Naive thymus-derived CD4-positive, alpha-beta T cell (primary cell): ENCODE results near the gene CDK2AP2. TPM values are rescaled to one million over a fixed set of nuclear protein-coding genes. Genes with fewer than 3 reads are reported as not detected.

Source experiments
- ATAC-seq: fragments of 150-1000 bp; cut with Tn5 transposase; 2 replicates; pipeline ENCODE4 v1.10.0; 2021; ENCODE audit warnings: mild to moderate bottlenecking, moderate library complexity
- CTCF ChIA-PET: fragments of 350-600 bp; sonication (Branson Sonifier 250); formaldehyde crosslinking; loops from one replicate; lab custom pipeline; 2021; ENCODE audit warnings: antibody characterized with exemption; lab: Charles Lee
- POLR2A ChIA-PET: fragments of 350-600 bp; sonication (Branson Sonifier 250); formaldehyde crosslinking; loops from one replicate; lab custom pipeline; 2021; ENCODE audit warnings: antibody characterized with exemption, inconsistent platforms; lab: Charles Lee
- DNase-seq, 9 donors: peaks; one replicate each; pipeline versions ENCODE4 v3.0.0 to v3.0.0-alpha.2; 2020 to 2022; ENCODE audit warnings: mixed read lengths in 1 of 9
- H3K27ac ChIP-seq: one replicate; pipeline ENCODE4 v1.7.0; 2013; ENCODE audit warnings: mild to moderate bottlenecking, low read depth, low read length, moderate library complexity
- H3K27me3 ChIP-seq, 2 donors: one replicate each; pipeline ENCODE4 v1.7.0; 2013; ENCODE audit warnings: low read length in 2 of 2, mild to moderate bottlenecking in 2 of 2, moderate library complexity in 2 of 2; ENCODE audit not compliant: control insufficient read depth in 2 of 2, insufficient read depth in 2 of 2
- H3K36me3 ChIP-seq, 3 experiments: 1 replicate in 2 of 3; 2 replicates in 1 of 3; pipeline ENCODE4 v1.7.0; 2013; ENCODE audit warnings: low read length in 3 of 3, mild to moderate bottlenecking in 3 of 3, moderate library complexity in 1 of 3; ENCODE audit not compliant: insufficient read depth in 3 of 3, control insufficient read depth in 2 of 3
- H3K4me1 ChIP-seq, 2 donors: one replicate each; pipeline ENCODE4 v1.7.0; 2013; ENCODE audit warnings: low read length in 2 of 2, mild to moderate bottlenecking in 2 of 2, moderate library complexity in 1 of 2; ENCODE audit not compliant: control insufficient read depth in 2 of 2, insufficient read depth in 2 of 2
- H3K4me3 ChIP-seq: 2 replicates; pipeline ENCODE4 v1.7.0; 2013; ENCODE audit warnings: mild to moderate bottlenecking, low read length
- H3K9me3 ChIP-seq, 3 experiments: 1 replicate in 2 of 3; 2 replicates in 1 of 3; pipeline ENCODE4 v1.7.0; 2013; ENCODE audit warnings: low read length in 3 of 3; ENCODE audit not compliant: control insufficient read depth in 2 of 3
- H3K27ac Mint-ChIP-seq, 9 donors: one replicate each; pipeline ENCODE4 v1.8.0; 2020 to 2022; ENCODE audit warnings: mixed read lengths in 9 of 9, mild to moderate bottlenecking in 8 of 9, moderate library complexity in 5 of 9, inconsistent platforms in 2 of 9
- H3K27me3 Mint-ChIP-seq, 5 donors: one replicate each; pipeline ENCODE4 v1.8.0; 2021 to 2022; ENCODE audit warnings: mixed read lengths in 5 of 5, mild to moderate bottlenecking in 1 of 5
- H3K36me3 Mint-ChIP-seq, 5 donors: one replicate each; pipeline ENCODE4 v1.8.0; 2020 to 2022; ENCODE audit warnings: mixed read lengths in 5 of 5, mild to moderate bottlenecking in 3 of 5, inconsistent platforms in 1 of 5
- H3K4me1 Mint-ChIP-seq, 7 donors: one replicate each; pipeline ENCODE4 v1.8.0; 2020 to 2022; ENCODE audit warnings: mixed read lengths in 7 of 7, mild to moderate bottlenecking in 3 of 7, inconsistent platforms in 1 of 7
- H3K4me3 Mint-ChIP-seq, 10 donors: one replicate each; pipeline ENCODE4 v1.8.0; 2020 to 2022; ENCODE audit warnings: mild to moderate bottlenecking in 10 of 10, mixed read lengths in 10 of 10, moderate library complexity in 6 of 10, inconsistent platforms in 2 of 10
- H3K9me3 Mint-ChIP-seq, 11 donors: one replicate each; pipeline ENCODE4 v1.8.0; 2020 to 2022; ENCODE audit warnings: mixed read lengths in 11 of 11, mild to moderate bottlenecking in 4 of 11, inconsistent platforms in 1 of 11, moderate library complexity in 1 of 11
- intact Hi-C, 2 donors: fragments of 100-400 bp; cut with micrococcal nuclease; formaldehyde crosslinking; loops; one replicate each; pipeline ENCODE4 v1.15.1; 2023
- polyA plus RNA-seq, 2 donors: library from polyadenylated mRNA; unstranded; fragments of 300-500 nt; fragmentation: Illumina TruSeq; gene quantifications; one replicate each; pipeline ENCODE4 v1.2.3, GENCODE V29; 2021
- total RNA-seq, 6 experiments: library from RNA in 5 of 6; stranded (reverse) in 5 of 6; gene quantifications; 1 replicate in 5 of 6; 2 replicates in 1 of 6; pipeline ENCODE4 v1.2.3 and lab custom pipeline; 2021 to 2026

The CDK2AP2 gene
- total and polyA plus RNA-seq, 7 experiments from 2014 or later = 31.0 to 168 (median 64.5) TPM

DNA sequence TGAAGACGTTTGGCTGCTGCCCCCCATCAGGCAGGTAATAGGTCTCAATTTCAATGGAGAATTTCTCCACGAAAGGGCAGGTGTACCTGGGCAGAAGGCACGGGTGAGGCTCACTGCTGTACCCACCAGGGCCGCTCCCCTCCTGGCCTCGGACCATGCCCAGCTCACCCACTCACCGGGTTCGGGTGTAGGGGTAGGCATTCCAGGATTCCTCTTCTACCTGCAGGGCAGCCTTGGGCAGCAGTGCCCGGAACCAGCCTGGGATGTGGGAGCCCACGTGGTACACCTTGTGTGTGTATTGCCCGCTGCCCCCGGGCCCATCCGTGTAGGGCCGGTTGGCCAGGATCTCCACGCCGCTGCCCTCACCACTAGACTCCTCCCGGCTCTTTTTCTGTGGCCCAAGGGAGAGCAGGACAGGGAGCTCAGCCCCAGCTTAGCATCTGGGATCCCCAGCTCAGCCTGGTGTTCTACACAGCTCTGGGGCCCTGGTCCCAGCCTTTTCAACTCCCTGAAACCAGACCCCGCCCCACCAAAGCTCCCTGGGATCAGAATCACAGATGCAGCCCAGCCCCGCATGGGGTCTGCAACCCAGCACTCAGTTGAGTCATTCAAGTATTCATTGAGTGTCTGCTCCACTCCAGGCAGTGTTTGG is 5.5 kb downstream of the CDK2AP2 start:
- Histone ChIP-seq H3K36me3 (peaks cover 0 to 55% (median 6%) of the 10 kb centered on the region in 3 experiments), H3K27me3 (no peaks in the 10 kb centered on the region), H3K27ac (no peak overlapping the region), H3K9me3 (no peaks in the 10 kb centered on the region), H3K4me3 (no peak overlapping the region), H3K4me1 (peaks cover 31 to 34% of the 10 kb centered on the region in 2 donors)
- ATAC-seq (no peak), DNase-seq (no peak)
- peaks cover 28 to 45% (median 43%) of the 10 kb centered on the region in 7 donors for H3K4me1 Mint-ChIP-seq
- H3K4me3 Mint-ChIP-seq = peak overlapping the region; percentile 48 to 95 (median 76)
- no peaks in the 10 kb centered on the region for H3K27me3 Mint-ChIP-seq
- H3K27ac Mint-ChIP-seq = peak overlapping the region in 7 of 9 donors; percentile 60 to 80 (median 72)
- POLR2A ChIA-PET = interaction anchor here (0.8 to 5.0 kb wide), 7 partner anchors 9 to 102 kb away, joined by 3 to 28 read pairs (median 3); partner anchors contain the start of genes AIP and PPP1CA
- H3K36me3 Mint-ChIP-seq = peaks cover 8 to 34% (median 11%) of the 10 kb centered on the region in 5 donors
- intact Hi-C loops = no loop called here
- CTCF ChIA-PET = interaction anchor here (0.5 to 1.0 kb wide), 2 partner anchors 110 to 111 kb away, joined by 3 read pairs; no protein-coding TSS in a partner anchor
- H3K9me3 Mint-ChIP-seq = peaks cover 0 to 3% (median 0%) of the 10 kb centered on the region in 11 donors

DNA sequence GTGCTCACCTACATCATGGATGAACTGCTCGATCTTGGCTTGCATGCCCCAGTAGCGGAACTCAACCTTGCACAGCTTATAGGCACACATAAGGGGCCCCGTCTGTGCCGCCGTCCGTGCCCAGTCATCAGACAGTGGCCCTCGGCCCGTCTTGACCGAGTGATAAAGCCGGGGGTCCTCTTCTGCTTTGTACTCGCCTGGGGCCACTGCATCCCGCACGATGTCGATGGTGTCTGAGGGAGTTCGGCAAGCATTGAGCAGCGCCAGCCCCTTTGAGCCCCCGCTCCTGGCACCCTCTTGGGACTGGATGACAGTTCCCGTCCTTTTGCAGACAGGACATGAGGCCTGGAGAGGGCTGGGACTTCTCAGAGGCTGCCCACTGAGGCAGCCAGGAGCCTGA is 6.1 kb downstream of the CDK2AP2 start:
- intact Hi-C loops = no loop called here
- peaks cover 25 to 28% of the 10 kb centered on the region in 2 donors for H3K4me1 ChIP-seq
- H3K27me3 ChIP-seq = no peaks in the 10 kb centered on the region
- Mint-ChIP-seq H3K4me3 (peak overlapping the region in 1 of 10 donors; percentile 38), H3K9me3 (peaks cover 0 to 3% (median 0%) of the 10 kb centered on the region in 11 donors), H3K27me3 (no peaks in the 10 kb centered on the region), H3K27ac (no peak overlapping the region), H3K4me1 (peaks cover 23 to 40% (median 37%) of the 10 kb centered on the region in 7 donors), H3K36me3 (peaks cover 8 to 30% (median 11%) of the 10 kb centered on the region in 5 donors)
- no peak overlapping the region for H3K4me3 ChIP-seq
- peaks cover 0 to 56% (median 6%) of the 10 kb centered on the region in 3 experiments for H3K36me3 ChIP-seq
- ChIA-PET POLR2A (interaction anchor here (0.8 to 5.0 kb wide), 7 partner anchors 9 to 101 kb away, joined by 3 to 28 read pairs (median 3); partner anchors contain the start of genes AIP and PPP1CA), CTCF (interaction anchor here (1.0 kb wide), 1 partner anchor 111 kb away, joined by 3 read pairs; no protein-coding TSS in a partner anchor)
- DNase-seq (no peak), ATAC-seq (no peak)
- H3K9me3 ChIP-seq = no peaks in the 10 kb centered on the region
- no peak overlapping the region for H3K27ac ChIP-seq

DNA sequence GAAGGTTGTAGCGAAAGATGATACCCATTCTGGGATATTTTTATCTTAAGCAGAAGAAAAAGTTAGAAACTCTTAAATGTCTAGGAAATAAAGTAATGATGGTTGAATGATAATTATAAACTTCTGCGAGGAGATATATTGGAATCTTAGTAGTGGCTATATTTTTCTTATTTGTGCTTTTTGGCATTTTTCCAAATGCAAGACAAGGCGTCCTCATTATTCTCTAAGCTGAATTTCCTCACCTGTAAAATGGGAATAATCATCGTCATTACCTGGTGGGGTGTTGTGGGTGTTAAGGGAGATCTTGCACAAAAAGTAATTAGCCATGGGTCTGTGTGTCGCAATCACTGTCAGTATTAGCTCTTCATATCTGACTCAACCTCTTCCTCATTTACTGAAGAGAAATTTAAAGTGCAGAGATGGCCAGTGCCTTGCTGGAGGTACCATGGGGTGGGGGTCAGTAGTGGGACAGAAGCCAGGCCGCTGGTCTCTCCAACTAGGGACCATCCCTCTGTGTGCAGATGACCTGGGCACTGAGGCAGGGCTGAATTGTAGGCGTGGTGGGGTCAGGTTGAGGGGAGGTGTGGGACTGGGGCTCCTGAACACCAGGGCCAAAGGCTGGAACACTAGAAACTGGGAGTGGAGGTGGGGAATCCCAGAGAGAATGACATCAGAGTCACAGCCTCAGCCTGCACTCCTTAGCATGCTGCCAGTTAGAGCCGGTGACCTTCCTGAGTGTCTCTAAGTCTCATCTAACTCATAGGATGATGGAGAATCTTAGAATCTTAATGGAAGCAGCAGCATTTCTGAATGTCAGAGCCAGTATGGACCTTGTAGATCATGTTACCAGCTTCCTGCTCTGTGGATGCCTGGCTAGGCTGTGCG is 6.9 kb downstream of the CDK2AP2 start:
- H3K27ac Mint-ChIP-seq = peak overlapping the region in 5 of 9 donors; percentile 10 to 74 (median 49)
- peaks cover 0 to 60% (median 6%) of the 10 kb centered on the region in 3 experiments for H3K36me3 ChIP-seq
- no peak overlapping the region for H3K4me3 ChIP-seq
- CTCF ChIA-PET = no interaction called here
- H3K4me3 Mint-ChIP-seq = peak overlapping the region in 1 of 10 donors; percentile 68
- H3K9me3 ChIP-seq = no peaks in the 10 kb centered on the region
- H3K36me3 Mint-ChIP-seq = peaks cover 8 to 25% (median 11%) of the 10 kb centered on the region in 5 donors
- DNase-seq (no peak), ATAC-seq (no peak)
- H3K4me1 ChIP-seq = peaks cover 17 to 20% of the 10 kb centered on the region in 2 donors
- no peak overlapping the region for H3K27ac ChIP-seq
- POLR2A ChIA-PET = interaction anchor here (0.8 to 1.7 kb wide), 4 partner anchors 8 to 18 kb away, joined by 3 to 9 read pairs (median 3); partner anchors contain the start of gene AIP
- peaks cover 16 to 32% (median 30%) of the 10 kb centered on the region in 7 donors for H3K4me1 Mint-ChIP-seq
- H3K27me3 ChIP-seq = no peaks in the 10 kb centered on the region
- intact Hi-C loops = no loop called here
- H3K27me3 Mint-ChIP-seq = no peaks in the 10 kb centered on the region
- peaks cover 0 to 3% (median 0%) of the 10 kb centered on the region in 11 donors for H3K9me3 Mint-ChIP-seq

DNA sequence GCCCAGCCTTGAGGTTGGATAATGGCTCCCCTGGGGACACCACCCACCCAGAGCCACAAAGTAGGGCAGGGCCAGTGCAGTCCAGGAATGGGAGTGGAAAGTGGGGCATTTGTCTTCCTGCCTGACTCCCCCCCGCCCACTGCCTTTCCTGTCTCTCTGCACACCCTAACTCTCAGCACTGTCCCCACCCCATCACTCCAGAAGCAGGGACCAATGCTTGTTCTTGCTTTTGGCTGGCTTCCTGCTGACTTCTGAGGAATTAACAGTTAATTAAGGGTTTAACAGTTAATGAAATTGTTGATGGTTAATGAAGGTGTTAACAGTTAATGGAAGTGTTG is 7.5 kb downstream of the CDK2AP2 start:
- H3K4me1 Mint-ChIP-seq = peaks cover 11 to 28% (median 24%) of the 10 kb centered on the region in 7 donors
- peak overlapping the region in 1 of 9 donors; percentile 74 for H3K27ac Mint-ChIP-seq

DNA sequence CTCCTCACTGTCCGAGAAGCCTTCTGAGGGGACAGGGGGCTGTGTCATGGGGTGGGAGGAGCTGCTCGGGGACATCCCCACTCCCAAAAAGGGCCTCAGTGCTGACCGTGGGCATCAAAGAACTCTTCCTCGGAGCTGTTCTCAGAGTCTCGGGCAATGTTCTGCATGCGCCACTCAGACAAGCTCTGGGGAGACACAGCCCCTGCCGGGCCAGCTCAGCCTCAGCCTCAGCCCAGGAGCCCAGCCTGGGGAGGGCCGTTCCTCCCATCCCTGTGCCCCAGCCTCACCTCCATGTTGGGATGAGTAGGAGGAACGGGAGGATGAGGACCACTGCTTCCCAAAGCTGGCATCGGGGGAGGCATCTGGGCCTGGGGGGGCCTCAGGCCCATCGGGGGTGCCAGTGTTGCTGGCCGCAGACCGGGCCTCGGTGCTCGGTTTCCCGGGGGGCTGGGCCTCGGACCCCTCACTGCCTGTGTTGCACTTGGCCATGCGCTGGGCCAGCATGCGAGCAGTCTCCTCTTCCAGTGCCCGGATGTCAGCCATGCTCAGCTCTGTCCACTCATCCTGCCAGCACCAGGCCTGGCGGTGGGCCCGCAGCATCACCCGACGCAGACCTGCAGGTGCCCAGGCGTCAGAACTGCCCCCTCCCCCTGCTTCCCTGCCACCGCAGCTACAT is 8.0 kb downstream of the CDK2AP2 start:
- POLR2A ChIA-PET = interaction anchor here (0.9 to 1.8 kb wide), 4 partner anchors 16 to 95 kb away, joined by 3 to 7 read pairs (median 4); partner anchors contain the start of genes AIP and PTPRCAP
- DNase-seq = no peak
- H3K4me1 ChIP-seq = peaks cover 9 to 12% of the 10 kb centered on the region in 2 donors
- no peak overlapping the region for H3K4me3 Mint-ChIP-seq
- no peaks in the 10 kb centered on the region for H3K27me3 Mint-ChIP-seq
- peak overlapping the region in 2 of 9 donors; percentile 23 to 75 for H3K27ac Mint-ChIP-seq
- H3K4me1 Mint-ChIP-seq = peaks cover 10 to 27% (median 23%) of the 10 kb centered on the region in 7 donors
- intact Hi-C loops = no loop called here
- peaks cover 8 to 25% (median 11%) of the 10 kb centered on the region in 5 donors for H3K36me3 Mint-ChIP-seq
- H3K27me3 ChIP-seq = no peaks in the 10 kb centered on the region
- peaks cover 0 to 71% (median 6%) of the 10 kb centered on the region in 3 experiments for H3K36me3 ChIP-seq
- peaks cover 0 to 3% (median 0%) of the 10 kb centered on the region in 11 donors for H3K9me3 Mint-ChIP-seq
- no peak overlapping the region for H3K4me3 ChIP-seq
- H3K27ac ChIP-seq = no peak overlapping the region
- CTCF ChIA-PET = interaction anchor here (0.6 kb wide), 1 partner anchor 16 kb away, joined by 3 read pairs; no protein-coding TSS in a partner anchor
- no peak for ATAC-seq
- no peaks in the 10 kb centered on the region for H3K9me3 ChIP-seq

More for the DNA sequence above, 7.5 kb downstream of the CDK2AP2 start:
- Histone ChIP-seq H3K27me3 (no peaks in the 10 kb centered on the region), H3K27ac (no peak overlapping the region), H3K36me3 (peaks cover 0 to 66% (median 6%) of the 10 kb centered on the region in 3 experiments), H3K9me3 (no peaks in the 10 kb centered on the region), H3K4me1 (peaks cover 11 to 14% of the 10 kb centered on the region in 2 donors), H3K4me3 (no peak overlapping the region)
- ChIA-PET POLR2A (interaction anchor here (0.9 to 1.8 kb wide), 3 partner anchors 15 to 95 kb away, joined by 3 to 7 read pairs (median 3); partner anchors contain the start of gene PTPRCAP), CTCF (interaction anchor here (0.6 kb wide), 1 partner anchor 16 kb away, joined by 3 read pairs; no protein-coding TSS in a partner anchor)
- no peak overlapping the region for H3K4me3 Mint-ChIP-seq
- DNase-seq (no peak), ATAC-seq (no peak)
- H3K9me3 Mint-ChIP-seq = peaks cover 0 to 3% (median 0%) of the 10 kb centered on the region in 11 donors
- intact Hi-C loops = no loop called here
- H3K27me3 Mint-ChIP-seq = no peaks in the 10 kb centered on the region
- H3K36me3 Mint-ChIP-seq = peaks cover 8 to 25% (median 11%) of the 10 kb centered on the region in 5 donors
